ENCODE measurements around the gene CISH.

The CISH gene

GRCh38 chr3:50564321-50564720 lies 47.3 kb downstream of the CISH start:
- ChIA-PET CTCF (no interaction called here), POLR2A (ENCODE audit: low non-redundant PET) (no interaction called here)
- no peak for DNase-seq (ENCODE audit: low spot score)
- no peak overlapping the region for H3K27ac ChIP-seq
- TF ChIP-seq CTCF (conservative IDR thresholded peaks at IDR 0.05; ENCODE audit: low read depth), result no peak

- H3K27ac ChIP-seq, result peak overlapping the region; percentile 29; the same call in 1 of the 2 replicates
- TF ChIP-seq CTCF (conservative IDR thresholded peaks at IDR 0.05; ENCODE audit: low read depth), result no peak
- CTCF ChIA-PET, result no interaction called here
- DNase-seq (ENCODE audit: low spot score), result no peak
- POLR2A ChIA-PET (ENCODE audit: low non-redundant PET), result no interaction called here
These were observed 47.7 kb downstream of the CISH start for GRCh38 chr3:50563867-50564266.

- peak overlapping the region; percentile 29; the same call in 1 of the 2 replicates for H3K27ac ChIP-seq
- DNase-seq (ENCODE audit: low spot score), result peak; percentile 52
- no peak for TF ChIP-seq CTCF (conservative IDR thresholded peaks at IDR 0.05; ENCODE audit: low read depth)
- ChIA-PET CTCF (interaction anchor here (0.6 kb wide), 1 partner anchor 90 kb away, joined by 4 read pairs; no protein-coding TSS in a partner anchor), POLR2A (ENCODE audit: low non-redundant PET) (no interaction called here)
These were observed 48.7 kb downstream of the CISH start for GRCh38 chr3:50562861-50563260.

- no peak for TF ChIP-seq CTCF (conservative IDR thresholded peaks at IDR 0.05; ENCODE audit: low read depth)
- ChIA-PET CTCF (no interaction called here), POLR2A (ENCODE audit: low non-redundant PET) (no interaction called here)
- DNase-seq (ENCODE audit: low spot score), result no peak
- no peak overlapping the region for H3K27ac ChIP-seq
These were observed 51.9 kb downstream of the CISH start for GRCh38 chr3:50559702-50560101.

GRCh38 chr3:50557915-50558314 lies 53.7 kb downstream of the CISH start:
- DNase-seq (ENCODE audit: low spot score), result no peak
- no peak overlapping the region for H3K27ac ChIP-seq
- ChIA-PET POLR2A (ENCODE audit: low non-redundant PET) (no interaction called here), CTCF (interaction anchor here (0.6 kb wide), 1 partner anchor 210 kb away, joined by 3 read pairs; no protein-coding TSS in a partner anchor)
- no peak for TF ChIP-seq CTCF (conservative IDR thresholded peaks at IDR 0.05; ENCODE audit: low read depth)

GRCh38 chr3:50557106-50557505 lies 54.5 kb downstream of the CISH start:
- POLR2A ChIA-PET (ENCODE audit: low non-redundant PET), result no interaction called here
- no peak for TF ChIP-seq CTCF (conservative IDR thresholded peaks at IDR 0.05; ENCODE audit: low read depth)
- CTCF ChIA-PET, result no interaction called here

More at GRCh38 chr3:50557106-50557505, 54.5 kb downstream of the CISH start:
- H3K27ac ChIP-seq, result no peak overlapping the region
- no peak for DNase-seq (ENCODE audit: low spot score)
